ENCODE results near the gene CAMK1D.

DNA sequence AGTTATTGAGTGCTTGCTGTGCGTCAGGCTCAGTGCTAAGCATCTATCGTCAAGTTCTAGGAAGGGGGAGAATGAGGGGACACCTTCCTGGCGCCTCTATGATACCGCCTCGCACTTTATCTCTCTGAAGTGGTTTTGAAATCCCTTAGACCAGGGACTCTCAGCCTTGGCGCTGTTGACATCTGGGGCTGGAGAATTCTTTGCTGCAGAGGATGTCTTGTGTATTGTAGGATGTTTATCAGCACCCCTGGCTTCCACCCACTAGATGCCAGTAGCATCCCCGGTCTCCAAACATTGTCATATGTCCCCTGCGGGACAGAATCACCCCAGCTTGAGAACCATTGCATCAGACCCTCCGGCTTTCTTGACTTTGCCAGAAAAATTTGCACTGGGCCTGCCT is 366.7 kb downstream of the CAMK1D start:
- TF ChIP-seq EZH2 (IDR thresholded peaks at IDR 0.05; ENCODE audit: borderline replicate concordance, low read length), result no peak
- TF ChIP-seq, protein P1, sequence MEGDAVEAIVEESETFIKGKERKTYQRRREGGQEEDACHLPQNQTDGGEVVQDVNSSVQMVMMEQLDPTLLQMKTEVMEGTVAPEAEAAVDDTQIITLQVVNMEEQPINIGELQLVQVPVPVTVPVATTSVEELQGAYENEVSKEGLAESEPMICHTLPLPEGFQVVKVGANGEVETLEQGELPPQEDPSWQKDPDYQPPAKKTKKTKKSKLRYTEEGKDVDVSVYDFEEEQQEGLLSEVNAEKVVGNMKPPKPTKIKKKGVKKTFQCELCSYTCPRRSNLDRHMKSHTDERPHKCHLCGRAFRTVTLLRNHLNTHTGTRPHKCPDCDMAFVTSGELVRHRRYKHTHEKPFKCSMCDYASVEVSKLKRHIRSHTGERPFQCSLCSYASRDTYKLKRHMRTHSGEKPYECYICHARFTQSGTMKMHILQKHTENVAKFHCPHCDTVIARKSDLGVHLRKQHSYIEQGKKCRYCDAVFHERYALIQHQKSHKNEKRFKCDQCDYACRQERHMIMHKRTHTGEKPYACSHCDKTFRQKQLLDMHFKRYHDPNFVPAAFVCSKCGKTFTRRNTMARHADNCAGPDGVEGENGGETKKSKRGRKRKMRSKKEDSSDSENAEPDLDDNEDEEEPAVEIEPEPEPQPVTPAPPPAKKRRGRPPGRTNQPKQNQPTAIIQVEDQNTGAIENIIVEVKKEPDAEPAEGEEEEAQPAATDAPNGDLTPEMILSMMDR (conservative IDR thresholded peaks at IDR 0.05 in 1 of 2, IDR thresholded peaks at IDR 0.05 in 1 of 2; ENCODE audit: extremely low read depth in 1 of 2, insufficient read depth in 1 of 2, low read depth in 1 of 2, low read length in 2 of 2), result no peak
